Neural cell (in vitro differentiated cells): ENCODE results near the gene ITGB1. TPM values are rescaled to one million over a fixed set of nuclear protein-coding genes. Genes with fewer than 3 reads are reported as not detected.

Experiments
- H2AFZ ChIP-seq: fragments of 200-600, 300-800 bp; sonication (generic), shearing (Covaris generic); 2 replicates; pipeline ENCODE4 v1.6.0; 2014; ENCODE audit warnings: low read depth, mild to moderate bottlenecking, antibody characterized with exemption, low read length, moderate library complexity
- H3F3A ChIP-seq: fragments of 200-600 bp; shearing (Covaris generic); 2 replicates; pipeline ENCODE4 v1.6.1; 2016; ENCODE audit warnings: mild to moderate bottlenecking, moderate library complexity, mixed read lengths, antibody characterized with exemption, low read length; ENCODE audit not compliant: insufficient read depth, poor library complexity, severe bottlenecking
- H3K27ac ChIP-seq: fragments of 200-600, 300-800 bp; sonication (generic), shearing (Covaris generic); 2 replicates; pipeline ENCODE4 v1.5.1; 2014; ENCODE audit warnings: mild to moderate bottlenecking, low read length, moderate library complexity
- H3K27me3 ChIP-seq: fragments of 300-800, 200-600 bp; sonication (generic), shearing (Covaris generic); 2 replicates; pipeline ENCODE4 v1.6.0; 2014; ENCODE audit warnings: mild to moderate bottlenecking, low read depth, low read length, moderate library complexity; ENCODE audit not compliant: insufficient read depth
- H3K36me3 ChIP-seq: fragments of 300-800, 200-600 bp; sonication (generic), shearing (Covaris generic); 2 replicates; pipeline ENCODE4 v1.5.1; 2014; ENCODE audit warnings: mild to moderate bottlenecking, antibody characterized with exemption, low read length, moderate library complexity; ENCODE audit not compliant: insufficient read depth
- H3K4me2 ChIP-seq: fragments of 300-800, 200-600 bp; sonication (generic), shearing (Covaris generic); 2 replicates; pipeline ENCODE4 v1.6.0; 2014; ENCODE audit warnings: mild to moderate bottlenecking, low read length
- H3K4me3 ChIP-seq: fragments of 300-800, 200-600 bp; sonication (generic), shearing (Covaris generic); 2 replicates; pipeline ENCODE4 v1.5.1; 2014; ENCODE audit warnings: mild to moderate bottlenecking, low read length, moderate library complexity
- H3K79me2 ChIP-seq: fragments of 200-600 bp; shearing (Covaris generic); replicated peaks from 2 replicates; pipeline ENCODE4 v1.6.0; 2014; ENCODE audit warnings: mild to moderate bottlenecking, low read length, moderate library complexity; ENCODE audit not compliant: insufficient read depth
- H3K9ac ChIP-seq: fragments of 300-800, 200-600 bp; sonication (generic), shearing (Covaris generic); 2 replicates; pipeline ENCODE4 v1.6.1; 2016; ENCODE audit warnings: mild to moderate bottlenecking, low read length, mixed read lengths
- H3K9me2 ChIP-seq: fragments of 200-600 bp; shearing (Covaris generic); 2 replicates; pipeline ENCODE4 v1.6.1; 2016; ENCODE audit warnings: mild to moderate bottlenecking, low read length, mixed read lengths; ENCODE audit not compliant: insufficient read depth
- H3K9me3 ChIP-seq: fragments of 200-600, 300-800 bp; sonication (generic), shearing (Covaris generic); 2 replicates; pipeline ENCODE4 v1.6.1; 2016; ENCODE audit warnings: mild to moderate bottlenecking, mixed run types, low read length, moderate library complexity, mixed read lengths
- H4K20me1 ChIP-seq: fragments of 200-600 bp; shearing (Covaris generic); 2 replicates; pipeline ENCODE4 v1.6.1; 2016; ENCODE audit warnings: mild to moderate bottlenecking, mixed run types; ENCODE audit not compliant: insufficient read depth
- CTCF ChIP-seq: fragments of 450-650 bp; IDR thresholded peaks from 2 replicates; pipeline ENCODE4 v1.5.1; 2014; ENCODE audit warnings: antibody characterized with exemption, mild to moderate bottlenecking, moderate library complexity; ENCODE audit not compliant: poor library complexity, severe bottlenecking
- EP300 ChIP-seq: fragments of 450-650 bp; conservative IDR thresholded peaks from 2 replicates; pipeline ENCODE4 v1.6.1; 2014; ENCODE audit warnings: antibody characterized with exemption, mild to moderate bottlenecking, moderate library complexity; ENCODE audit not compliant: poor library complexity, severe bottlenecking
- EZH2 ChIP-seq: fragments of 200-600, 300-800 bp; shearing (Covaris generic), sonication (generic); IDR thresholded peaks from 2 replicates; pipeline ENCODE4 v1.6.1; 2014; ENCODE audit warnings: antibody characterized with exemption, low read length, borderline replicate concordance, mild to moderate bottlenecking; ENCODE audit not compliant: insufficient read depth, poor library complexity, severe bottlenecking
- MXI1 ChIP-seq: fragments of 450-650 bp; conservative IDR thresholded peaks from 2 replicates; pipeline ENCODE4 v1.6.1; 2014; ENCODE audit warnings: antibody characterized with exemption, mild to moderate bottlenecking; ENCODE audit not compliant: poor library complexity, severe bottlenecking
- POLR2AphosphoS5 ChIP-seq: IDR thresholded peaks from 2 replicates; pipeline ENCODE4 v1.6.1; 2012
- RAD21 ChIP-seq: fragments of 450-650 bp; conservative IDR thresholded peaks from 2 replicates; pipeline ENCODE4 v1.6.1; 2014; ENCODE audit warnings: antibody characterized with exemption, mild to moderate bottlenecking, moderate library complexity
- REST ChIP-seq: IDR thresholded peaks from 2 replicates; pipeline ENCODE4 v1.6.1; 2012; ENCODE audit warnings: borderline replicate concordance
- SMC3 ChIP-seq: fragments of 450-650 bp; conservative IDR thresholded peaks from 2 replicates; pipeline ENCODE4 v1.6.1; 2014; ENCODE audit warnings: antibody characterized with exemption, mild to moderate bottlenecking, moderate library complexity; ENCODE audit not compliant: poor library complexity
- TAF1 ChIP-seq: IDR thresholded peaks from 2 replicates; pipeline ENCODE4 v1.6.1; 2012; ENCODE audit warnings: low read depth
- polyA plus RNA-seq: library from polyadenylated mRNA; depleted of rRNA; stranded (reverse); fragments of >200 nt; gene quantifications from 2 replicates; pipeline ENCODE4 v1.2.3, GENCODE V29; 2014

Gene ITGB1
- polyA plus RNA-seq, 1 donor from 2014 or later = 62.4 TPM

- no peaks in the 10 kb centered on the region for H3K27me3 ChIP-seq
- no peaks in the 10 kb centered on the region for H3K79me2 ChIP-seq
- peaks cover 4% of the 10 kb centered on the region for H3K9me3 ChIP-seq
- no peaks in the 10 kb centered on the region for H3K9me2 ChIP-seq
- H3K4me2 ChIP-seq = no peak overlapping the region
- no peaks in the 10 kb centered on the region for H3F3A ChIP-seq
- no peak overlapping the region for H3K27ac ChIP-seq
- H3K9ac ChIP-seq = no peak overlapping the region
- no peak overlapping the region for H3K4me3 ChIP-seq
- TF ChIP-seq CTCF (no peak), POLR2AphosphoS5 (no peak), SMC3 (no peak), REST (no peak), TAF1 (no peak), EZH2 (no peak), MXI1 (no peak), EP300 (no peak), RAD21 (no peak)
- H2AFZ ChIP-seq = no peak overlapping the region
- no peaks in the 10 kb centered on the region for H4K20me1 ChIP-seq
- H3K36me3 ChIP-seq = no peaks in the 10 kb centered on the region
Observed at GRCh38 chr10:32854435-32854834, 103.6 kb downstream of the ITGB1 start.

- Histone ChIP-seq H3K4me2 (no peak overlapping the region), H3K36me3 (no peaks in the 10 kb centered on the region), H3K27me3 (no peaks in the 10 kb centered on the region), H2AFZ (no peak overlapping the region), H3K9ac (no peak overlapping the region), H3K9me3 (peaks cover 4% of the 10 kb centered on the region), H3K4me3 (no peak overlapping the region), H3K9me2 (no peaks in the 10 kb centered on the region), H3K79me2 (no peaks in the 10 kb centered on the region), H4K20me1 (no peaks in the 10 kb centered on the region), H3K27ac (no peak overlapping the region), H3F3A (no peaks in the 10 kb centered on the region)
- TF ChIP-seq REST (no peak), EZH2 (no peak), RAD21 (no peak), CTCF (no peak), EP300 (no peak), MXI1 (no peak), SMC3 (no peak), POLR2AphosphoS5 (no peak), TAF1 (no peak)
Observed at GRCh38 chr10:32851301-32851700, 106.7 kb downstream of the ITGB1 start.
